Measurements from ENCODE around the gene GLIS1. TPM values are rescaled to one million over a fixed set of nuclear protein-coding genes. Genes with fewer than 3 reads are reported as not detected.

GLIS1 gene
- total RNA-seq, 1 experiment from 2014 or later: 0.28 TPM

DNA sequence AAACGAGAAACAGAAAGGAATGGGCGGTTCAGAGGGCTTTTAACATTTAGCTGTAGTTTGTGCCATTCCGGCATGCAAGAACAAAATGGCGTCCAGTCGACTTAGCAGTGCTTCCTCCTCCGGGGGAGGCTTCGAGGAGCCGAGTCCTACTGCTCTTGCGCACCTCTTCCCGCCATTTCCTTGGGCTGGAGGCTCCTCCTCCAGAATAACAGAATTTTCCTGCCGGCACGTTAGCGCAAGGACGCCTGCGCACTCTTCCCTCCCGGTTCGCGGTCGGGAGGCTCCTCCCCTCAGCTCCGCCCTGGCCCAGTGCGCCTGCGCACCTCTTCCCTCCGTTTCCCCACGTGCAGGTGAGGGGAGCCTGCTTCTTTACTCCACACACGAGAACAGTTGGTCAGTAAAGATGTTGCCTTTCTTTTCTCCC is 278.7 kb downstream of the GLIS1 start:
- Histone ChIP-seq H2BK15ac (ENCODE audit: low read depth, low read length) (no peak overlapping the region), H4K20me1 (ENCODE audit: control insufficient read depth, insufficient read depth, insufficient read length) (no peaks in the 10 kb centered on the region), H2BK120ac (ENCODE audit: low read depth, low read length, poor library complexity, severe bottlenecking) (no peak overlapping the region), H2BK20ac (ENCODE audit: low read depth, low read length, poor library complexity, severe bottlenecking) (no peak overlapping the region), H2BK12ac (ENCODE audit: insufficient read length, low read depth, low read length) (no peak overlapping the region), H3K9ac (ENCODE audit: extremely low read depth, insufficient read length, low read length) (no peak overlapping the region), H3K14ac (ENCODE audit: insufficient read depth, low read length) (no peak overlapping the region), H2AK5ac (ENCODE audit: insufficient read length, low read length) (no peak overlapping the region), H3T11ph (ENCODE audit: low read length) (no peak overlapping the region), H2BK5ac (ENCODE audit: insufficient read length, low read length) (no peak overlapping the region), H3K56ac (ENCODE audit: insufficient read length, low read depth, low read length) (no peak overlapping the region), H4K8ac (replicated peaks; ENCODE audit: insufficient read length, low read depth, low read length) (no peak overlapping the region), H3K79me2 (ENCODE audit: insufficient read depth, low read length) (no peaks in the 10 kb centered on the region), H3K9me3 (ENCODE audit: control insufficient read depth, low read depth, low read length) (no peaks in the 10 kb centered on the region), H3K23me2 (ENCODE audit: insufficient read length, low read depth, low read length, poor library complexity, severe bottlenecking) (no peaks in the 10 kb centered on the region), H2AFZ (ENCODE audit: low read length) (no peak overlapping the region), H4K5ac (ENCODE audit: insufficient read length, low read depth, low read length) (no peak overlapping the region), H3K27ac (ENCODE audit: insufficient read length, low read depth, low read length) (no peak overlapping the region), H3K23ac (ENCODE audit: insufficient read length, low read depth, low read length) (no peak overlapping the region), H3K4ac (ENCODE audit: low read depth, low read length) (no peak overlapping the region), H4K91ac (ENCODE audit: insufficient read length, low read depth, low read length) (no peak overlapping the region), H3K27me3 (ENCODE audit: insufficient read depth, low read length) (no peaks in the 10 kb centered on the region), H3K4me1 (ENCODE audit: insufficient read depth, low read length) (no peaks in the 10 kb centered on the region), H3K4me2 (ENCODE audit: insufficient read depth, insufficient read length, low read length) (no peak overlapping the region), H3K79me1 (ENCODE audit: insufficient read depth, low read depth, low read length, poor library complexity, severe bottlenecking) (no peaks in the 10 kb centered on the region), H3K18ac (ENCODE audit: insufficient read length, low read depth, low read length) (no peak overlapping the region)
- TF ChIP-seq, protein P1, sequence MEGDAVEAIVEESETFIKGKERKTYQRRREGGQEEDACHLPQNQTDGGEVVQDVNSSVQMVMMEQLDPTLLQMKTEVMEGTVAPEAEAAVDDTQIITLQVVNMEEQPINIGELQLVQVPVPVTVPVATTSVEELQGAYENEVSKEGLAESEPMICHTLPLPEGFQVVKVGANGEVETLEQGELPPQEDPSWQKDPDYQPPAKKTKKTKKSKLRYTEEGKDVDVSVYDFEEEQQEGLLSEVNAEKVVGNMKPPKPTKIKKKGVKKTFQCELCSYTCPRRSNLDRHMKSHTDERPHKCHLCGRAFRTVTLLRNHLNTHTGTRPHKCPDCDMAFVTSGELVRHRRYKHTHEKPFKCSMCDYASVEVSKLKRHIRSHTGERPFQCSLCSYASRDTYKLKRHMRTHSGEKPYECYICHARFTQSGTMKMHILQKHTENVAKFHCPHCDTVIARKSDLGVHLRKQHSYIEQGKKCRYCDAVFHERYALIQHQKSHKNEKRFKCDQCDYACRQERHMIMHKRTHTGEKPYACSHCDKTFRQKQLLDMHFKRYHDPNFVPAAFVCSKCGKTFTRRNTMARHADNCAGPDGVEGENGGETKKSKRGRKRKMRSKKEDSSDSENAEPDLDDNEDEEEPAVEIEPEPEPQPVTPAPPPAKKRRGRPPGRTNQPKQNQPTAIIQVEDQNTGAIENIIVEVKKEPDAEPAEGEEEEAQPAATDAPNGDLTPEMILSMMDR (conservative IDR thresholded peaks at IDR 0.05): no peak
- no peak overlapping the region for H3K27ac Mint-ChIP-seq
- peaks cover 5 to 7% of the 10 kb centered on the region in 2 experiments; a peak in 3 of 4 replicates for H3K4me1 Mint-ChIP-seq
- no peaks in the 10 kb centered on the region for H3K9me3 Mint-ChIP-seq
- H3K36me3 Mint-ChIP-seq (ENCODE audit: insufficient read depth in 1 of 3, low read depth in 3 of 3): no peaks in the 10 kb centered on the region
- no CpG with 5 or more reads among the region's 25 CpGs for WGBS (ENCODE audit: extremely low coverage, insufficient read length, low lambda C conversion rate)
- H3K27me3 Mint-ChIP-seq (ENCODE audit: low read depth): peaks cover 19% of the 10 kb centered on the region
- H3K4me3 Mint-ChIP-seq: no peak overlapping the region; a peak in 1 of 5 replicates
- DNase-seq: no peak
